Measurements from ENCODE around the gene PRKD1. TPM values are rescaled to one million over a fixed set of nuclear protein-coding genes. Genes with fewer than 3 reads are reported as not detected.
"Not testable (repeated sequence)": the region's sequence is repeated elsewhere in the genome, so short reads cannot be mapped to it uniquely, and the experiment has no call there.

The PRKD1 gene
- total and polyA plus RNA-seq, 2 donors (not counting 1 experiment from before 2014, with no cell fraction given): 20.1 to 26.2 TPM

DNA sequence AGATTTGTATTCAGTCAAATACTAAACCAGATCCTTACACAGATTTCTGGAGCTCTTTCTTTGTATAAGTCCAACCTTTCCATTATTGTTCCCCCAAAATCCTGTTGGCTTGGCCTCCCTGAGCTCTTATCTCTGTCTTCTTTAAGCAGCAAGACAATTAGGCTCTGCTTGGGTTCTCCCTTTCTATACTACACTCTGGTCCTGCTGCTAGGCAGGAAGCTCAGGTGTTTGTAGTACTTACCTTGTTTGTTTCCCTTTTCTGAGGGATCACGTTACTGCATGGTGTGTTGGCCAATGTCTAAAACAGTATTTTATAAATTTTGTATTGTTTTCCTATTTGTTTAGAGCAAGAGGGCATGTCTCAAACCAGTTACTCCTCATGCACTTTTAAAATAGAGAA lies 192.9 kb downstream of the PRKD1 start:
- Histone ChIP-seq H3K36me3 (ENCODE audit: control insufficient read depth, insufficient read depth, low read length) (no peaks in the 10 kb centered on the region), H3K4me2 (ENCODE audit: extremely low read depth, insufficient read depth, low read length) (no peak overlapping the region), H3K4me3 (replicated peaks in 1 of 4; ENCODE audit: control extremely low read depth in 1 of 4, insufficient read depth in 1 of 4, low read depth in 3 of 4, low read length in 4 of 4) (no peak overlapping the region), H3K9me3 (ENCODE audit: control insufficient read depth, insufficient read depth, low read depth, low read length) (no peaks in the 10 kb centered on the region), H3K27ac (ENCODE audit: insufficient read depth, low read length) (no peak overlapping the region), H3K9ac (ENCODE audit: insufficient read depth, low read length) (no peak overlapping the region), H3K4me1 (ENCODE audit: control insufficient read depth, extremely low read depth, insufficient read depth, low read length) (no peaks in the 10 kb centered on the region), H4K20me1 (ENCODE audit: control insufficient read depth, extremely low read depth, insufficient read depth, low read length) (no peaks in the 10 kb centered on the region), H3K79me2 (ENCODE audit: control insufficient read depth, insufficient read depth, low read length) (no peaks in the 10 kb centered on the region), H3K27me3 (ENCODE audit: control insufficient read depth, insufficient read depth, low read length) (no peaks in the 10 kb centered on the region), H2AFZ (ENCODE audit: low read length) (no peak overlapping the region)
- TF ChIP-seq, protein P1, sequence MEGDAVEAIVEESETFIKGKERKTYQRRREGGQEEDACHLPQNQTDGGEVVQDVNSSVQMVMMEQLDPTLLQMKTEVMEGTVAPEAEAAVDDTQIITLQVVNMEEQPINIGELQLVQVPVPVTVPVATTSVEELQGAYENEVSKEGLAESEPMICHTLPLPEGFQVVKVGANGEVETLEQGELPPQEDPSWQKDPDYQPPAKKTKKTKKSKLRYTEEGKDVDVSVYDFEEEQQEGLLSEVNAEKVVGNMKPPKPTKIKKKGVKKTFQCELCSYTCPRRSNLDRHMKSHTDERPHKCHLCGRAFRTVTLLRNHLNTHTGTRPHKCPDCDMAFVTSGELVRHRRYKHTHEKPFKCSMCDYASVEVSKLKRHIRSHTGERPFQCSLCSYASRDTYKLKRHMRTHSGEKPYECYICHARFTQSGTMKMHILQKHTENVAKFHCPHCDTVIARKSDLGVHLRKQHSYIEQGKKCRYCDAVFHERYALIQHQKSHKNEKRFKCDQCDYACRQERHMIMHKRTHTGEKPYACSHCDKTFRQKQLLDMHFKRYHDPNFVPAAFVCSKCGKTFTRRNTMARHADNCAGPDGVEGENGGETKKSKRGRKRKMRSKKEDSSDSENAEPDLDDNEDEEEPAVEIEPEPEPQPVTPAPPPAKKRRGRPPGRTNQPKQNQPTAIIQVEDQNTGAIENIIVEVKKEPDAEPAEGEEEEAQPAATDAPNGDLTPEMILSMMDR (conservative IDR thresholded peaks at IDR 0.05 in 1 of 2, IDR thresholded peaks at IDR 0.05 in 1 of 2; ENCODE audit: low read depth in 1 of 2, low read length in 2 of 2): no peak
- TF ChIP-seq EZH2 (IDR thresholded peaks at IDR 0.05; ENCODE audit: low read length, missing control alignments): no peak
- no peak for DNase-seq (ENCODE audit: low read depth in 2 of 2)

DNA sequence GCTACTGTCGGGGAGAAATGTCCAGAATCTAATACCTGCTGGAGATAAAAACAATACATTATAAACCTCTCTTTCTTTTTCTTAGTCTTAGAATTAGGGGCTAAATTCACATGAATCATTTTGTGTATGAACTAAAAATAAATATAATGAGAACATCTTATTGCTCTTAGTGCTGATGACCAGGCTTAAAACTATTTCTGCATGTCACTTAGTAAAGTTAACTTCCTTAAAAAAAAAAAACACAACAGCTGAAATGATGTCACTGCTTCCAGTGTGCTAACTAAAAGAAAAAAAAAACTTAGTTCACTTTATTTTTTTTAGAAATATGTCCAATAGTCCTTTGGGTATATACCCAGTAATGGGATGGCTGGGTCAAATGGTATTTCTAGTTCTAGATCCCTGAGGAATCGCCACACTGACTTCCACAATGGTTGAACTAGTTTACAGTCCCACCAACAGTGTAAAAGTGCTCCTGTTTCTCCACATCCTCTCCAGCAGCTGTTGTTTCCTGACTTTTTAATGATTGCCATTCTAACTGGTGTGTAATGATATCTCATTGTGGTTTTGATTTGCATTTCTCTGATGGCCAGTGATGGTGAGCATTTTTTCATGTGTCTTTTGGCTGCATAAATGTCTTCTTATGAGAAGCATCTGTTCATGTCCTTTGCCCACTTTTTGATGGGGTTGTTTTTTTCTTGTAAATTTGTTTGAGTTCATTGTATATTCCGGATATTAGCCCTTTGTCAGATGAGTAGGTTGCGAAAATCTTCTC lies 200.9 kb downstream of the PRKD1 start:
- H4K20me1 ChIP-seq (ENCODE audit: control insufficient read depth, extremely low read depth, insufficient read depth, low read length); H3K79me2 ChIP-seq (ENCODE audit: control insufficient read depth, insufficient read depth, low read length); H3K27me3 ChIP-seq (ENCODE audit: control insufficient read depth, insufficient read depth, low read length); H3K9ac ChIP-seq (ENCODE audit: insufficient read depth, low read length); H3K9me3 ChIP-seq (ENCODE audit: control insufficient read depth, insufficient read depth, low read depth, low read length); H3K36me3 ChIP-seq (ENCODE audit: control insufficient read depth, insufficient read depth, low read length); H2AFZ ChIP-seq (ENCODE audit: low read length); H3K4me2 ChIP-seq (ENCODE audit: extremely low read depth, insufficient read depth, low read length); H3K4me3 ChIP-seq (replicated peaks in 1 of 4; ENCODE audit: control extremely low read depth in 1 of 4, insufficient read depth in 1 of 4, low read depth in 3 of 4, low read length in 4 of 4); H3K27ac ChIP-seq (ENCODE audit: insufficient read depth, low read length): not testable (repeated sequence)
- DNase-seq (ENCODE audit: low read depth in 2 of 2): peak; percentile 86
- peaks cover 11% of the 10 kb centered on the region for H3K4me1 ChIP-seq (ENCODE audit: control insufficient read depth, extremely low read depth, insufficient read depth, low read length)

DNA sequence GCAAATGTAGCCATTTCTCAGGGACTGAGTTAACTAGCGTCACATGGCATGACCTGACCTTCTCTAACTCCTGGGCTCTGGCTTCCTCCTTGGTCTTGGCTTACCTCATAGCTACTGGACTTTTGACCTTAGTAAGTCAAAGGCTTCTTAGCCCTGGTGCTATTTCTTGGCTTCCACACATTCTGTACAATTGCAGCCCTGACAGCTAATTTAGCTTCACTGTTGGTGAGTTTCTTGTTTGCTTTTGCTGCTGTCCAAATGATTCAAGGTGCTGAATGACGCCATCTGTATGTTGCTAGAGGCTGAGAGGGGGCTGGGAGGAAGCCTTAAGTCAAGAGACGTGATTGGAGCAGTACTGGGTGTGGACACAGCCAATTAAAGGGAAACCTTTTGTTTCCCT lies 202.7 kb downstream of the PRKD1 start:
- H3K36me3 ChIP-seq (ENCODE audit: control insufficient read depth, insufficient read depth, low read length): no peaks in the 10 kb centered on the region
- no peak overlapping the region for H3K4me2 ChIP-seq (ENCODE audit: extremely low read depth, insufficient read depth, low read length)
- H3K4me1 ChIP-seq (ENCODE audit: control insufficient read depth, extremely low read depth, insufficient read depth, low read length): peaks cover 11% of the 10 kb centered on the region
- no peaks in the 10 kb centered on the region for H3K9me3 ChIP-seq (ENCODE audit: control insufficient read depth, insufficient read depth, low read depth, low read length)
- no peak overlapping the region for H3K9ac ChIP-seq (ENCODE audit: insufficient read depth, low read length)
- no peak overlapping the region for H3K4me3 ChIP-seq (replicated peaks in 1 of 4; ENCODE audit: control extremely low read depth in 1 of 4, insufficient read depth in 1 of 4, low read depth in 3 of 4, low read length in 4 of 4)
- no peak overlapping the region for H2AFZ ChIP-seq (ENCODE audit: low read length)
- peak; percentile 49 to 98 for DNase-seq (ENCODE audit: low read depth in 2 of 2)
- H3K27me3 ChIP-seq (ENCODE audit: control insufficient read depth, insufficient read depth, low read length): no peaks in the 10 kb centered on the region
- TF ChIP-seq, protein P1 (conservative IDR thresholded peaks at IDR 0.05 in 1 of 2, IDR thresholded peaks at IDR 0.05 in 1 of 2; ENCODE audit: low read depth in 1 of 2, low read length in 2 of 2): no peak
- no peak for TF ChIP-seq EZH2 (IDR thresholded peaks at IDR 0.05; ENCODE audit: low read length, missing control alignments)
- no peak overlapping the region for H3K27ac ChIP-seq (ENCODE audit: insufficient read depth, low read length)
- H4K20me1 ChIP-seq (ENCODE audit: control insufficient read depth, extremely low read depth, insufficient read depth, low read length): no peaks in the 10 kb centered on the region
- H3K79me2 ChIP-seq (ENCODE audit: control insufficient read depth, insufficient read depth, low read length): no peaks in the 10 kb centered on the region
